H1 (cell line): ENCODE measurements around the gene BAAT. TPM values are rescaled to one million over a fixed set of nuclear protein-coding genes. Genes with fewer than 3 reads are reported as not detected.

Experiments
- CTCF ChIA-PET: fragments of 300-600 bp; sonication (Branson Sonifier 250); formaldehyde crosslinking; loops from one replicate; lab custom pipeline; 2021; ENCODE audit not compliant: partially characterized antibody; lab: Charles Lee
- POLR2A ChIA-PET: fragments of 300-600 bp; sonication (Branson Sonifier 250); formaldehyde crosslinking; loops from one replicate; lab custom pipeline; 2021; ENCODE audit warnings: inconsistent platforms; ENCODE audit not compliant: partially characterized antibody; lab: Charles Lee
- DNase-seq, 2 experiments: peaks; one replicate each; pipeline versions ENCODE4 v3.0.0 to v3.0.0-alpha.2; 2010 to 2022; ENCODE audit warnings: low spot score in 2 of 2, low read depth in 1 of 2, mixed read lengths in 1 of 2
- FAIRE-seq: peaks from 2 replicates; lab custom pipeline; 2011; peaks lifted over from hg19 to GRCh38; lab: Jason Lieb, UNC
- H2AFZ ChIP-seq: 2 replicates; pipeline ENCODE4 v1.8.1; 2012; ENCODE audit warnings: low read length, inconsistent platforms
- H2AK5ac ChIP-seq: 2 replicates; pipeline ENCODE4 v1.6.1; 2013; ENCODE audit warnings: low read depth, low read length
- H2BK120ac ChIP-seq: replicated peaks from 2 replicates; pipeline ENCODE3; 2013; ENCODE audit warnings: low read depth, low read length, inconsistent platforms
- H2BK12ac ChIP-seq: 2 replicates; pipeline ENCODE4 v1.6.1; 2013; ENCODE audit warnings: low read depth, low read length
- H2BK15ac ChIP-seq: 2 replicates; pipeline ENCODE4 v1.6.1; 2013; ENCODE audit warnings: low read length
- H2BK20ac ChIP-seq: 2 replicates; pipeline ENCODE4 v1.6.1; 2013; ENCODE audit warnings: low read length
- H2BK5ac ChIP-seq: 2 replicates; pipeline ENCODE4 v1.6.1; 2013; ENCODE audit warnings: low read depth, low read length
- H3K14ac ChIP-seq: 2 replicates; pipeline ENCODE4 v1.6.1; 2013; ENCODE audit warnings: inconsistent platforms; ENCODE audit not compliant: insufficient read length
- H3K18ac ChIP-seq: 2 replicates; pipeline ENCODE4 v1.6.1; 2013; ENCODE audit warnings: low read length; ENCODE audit errors: extremely low read depth
- H3K23ac ChIP-seq: 2 replicates; pipeline ENCODE4 v1.6.1; 2013; ENCODE audit warnings: inconsistent platforms; ENCODE audit not compliant: insufficient read length
- H3K23me2 ChIP-seq: 2 replicates; pipeline ENCODE4 v1.6.1; 2013; ENCODE audit warnings: low read depth, low read length
- H3K27ac ChIP-seq: 2 replicates; pipeline ENCODE4 v1.6.1; 2011; ENCODE audit warnings: low read depth, low read length, inconsistent platforms
- H3K27me3 ChIP-seq, 4 experiments: replicated peaks in 1 of 4; 1 replicate in 1 of 4; 2 replicates in 3 of 4; pipeline versions ENCODE4 v1.6.1 to v1.8.1; 2011 to 2013; ENCODE audit warnings: low read length in 3 of 4, mild to moderate bottlenecking in 3 of 4, inconsistent platforms in 2 of 4, mixed read lengths in 2 of 4, moderate library complexity in 1 of 4; ENCODE audit not compliant: control insufficient read depth in 3 of 4, insufficient read depth in 3 of 4; ENCODE audit errors: extremely low read depth in 1 of 4
- H3K36me3 ChIP-seq, 4 experiments: 2 replicates each; pipeline versions ENCODE4 v1.6.1 to v1.8.1; 2011 to 2013; ENCODE audit warnings: mild to moderate bottlenecking in 4 of 4, low read length in 3 of 4, moderate library complexity in 2 of 4, control low read depth in 1 of 4, inconsistent platforms in 1 of 4; ENCODE audit not compliant: insufficient read depth in 4 of 4, control insufficient read depth in 2 of 4
- H3K4ac ChIP-seq: replicated peaks from 2 replicates; pipeline ENCODE3; 2013; ENCODE audit warnings: low read length, low read depth, mixed read lengths, inconsistent platforms; ENCODE audit not compliant: insufficient read length
- H3K4me1 ChIP-seq, 4 experiments: replicated peaks in 1 of 4; 1 replicate in 1 of 4; 2 replicates in 3 of 4; pipeline versions ENCODE4 v1.6.1 to v1.8.1; 2011 to 2013; ENCODE audit warnings: low read length in 3 of 4, inconsistent platforms in 2 of 4, mixed read lengths in 1 of 4; ENCODE audit not compliant: insufficient read depth in 4 of 4, control insufficient read depth in 3 of 4
- H3K4me2 ChIP-seq, 2 experiments: 2 replicates each; pipeline versions ENCODE4 v1.6.1 to v1.8.1; 2011 to 2013; ENCODE audit warnings: low read depth in 2 of 2, low read length in 2 of 2, control low read depth in 1 of 2, inconsistent platforms in 1 of 2, mild to moderate bottlenecking in 1 of 2; ENCODE audit not compliant: insufficient read depth in 1 of 2
- H3K4me3 ChIP-seq, 4 experiments: fragments of 200-600, 300-600 bp in 1 of 4; sonication (generic), shearing (Covaris generic), sonication (Bioruptor Twin) in 1 of 4; 2 replicates each; pipeline versions ENCODE4 v1.5.1 to v1.8.1; 2011 to 2016; ENCODE audit warnings: low read length in 4 of 4, low read depth in 3 of 4, control low read depth in 2 of 4, inconsistent platforms in 2 of 4, mild to moderate bottlenecking in 2 of 4, mixed read lengths in 1 of 4, moderate library complexity in 1 of 4; ENCODE audit not compliant: insufficient read depth in 2 of 4; ENCODE audit errors: extremely low read depth in 1 of 4
- H3K56ac ChIP-seq: replicated peaks from 2 replicates; pipeline ENCODE3; 2013; ENCODE audit warnings: low read depth, mild to moderate bottlenecking, mixed read lengths, low read length, inconsistent platforms; ENCODE audit not compliant: insufficient read length
- H3K79me1 ChIP-seq: 2 replicates; pipeline ENCODE4 v1.6.1; 2013; ENCODE audit warnings: low read depth, low read length, control low read depth
- H3K79me2 ChIP-seq, 2 experiments: 2 replicates each; pipeline versions ENCODE4 v1.6.1 to v1.8.1; 2012 to 2013; ENCODE audit warnings: low read length in 2 of 2, mild to moderate bottlenecking in 2 of 2, inconsistent platforms in 1 of 2; ENCODE audit not compliant: insufficient read depth in 2 of 2, control insufficient read depth in 1 of 2
- H3K9ac ChIP-seq, 4 experiments: replicated peaks in 1 of 4; 1 replicate in 1 of 4; 2 replicates in 3 of 4; pipeline versions ENCODE4 v1.6.1 to v1.8.1; 2011 to 2013; ENCODE audit warnings: low read depth in 3 of 4, low read length in 3 of 4, control low read depth in 2 of 4, mild to moderate bottlenecking in 2 of 4, moderate library complexity in 2 of 4, inconsistent platforms in 1 of 4; ENCODE audit errors: extremely low read depth in 1 of 4
- H3K9me3 ChIP-seq, 2 experiments: 2 replicates each; pipeline versions ENCODE4 v1.6.1 to v1.8.1; 2012 to 2013; ENCODE audit warnings: mild to moderate bottlenecking in 2 of 2, moderate library complexity in 2 of 2, control low read depth in 1 of 2, inconsistent platforms in 1 of 2, low read depth in 1 of 2, low read length in 1 of 2, mixed read lengths in 1 of 2; ENCODE audit not compliant: insufficient read depth in 2 of 2
- H4K20me1 ChIP-seq, 2 experiments: replicated peaks in 1 of 2; 2 replicates each; pipeline versions ENCODE3 to v1.8.1; 2011 to 2013; ENCODE audit warnings: inconsistent platforms in 2 of 2, low read length in 2 of 2, mild to moderate bottlenecking in 1 of 2; ENCODE audit not compliant: insufficient read depth in 2 of 2, control insufficient read depth in 1 of 2
- H4K5ac ChIP-seq: 2 replicates; pipeline ENCODE4 v1.6.1; 2013; ENCODE audit warnings: low read length, low read depth, mixed read lengths, inconsistent platforms; ENCODE audit not compliant: insufficient read length
- H4K8ac ChIP-seq: 2 replicates; pipeline ENCODE4 v1.8.0; 2013; ENCODE audit warnings: mild to moderate bottlenecking, moderate library complexity, low read length, inconsistent platforms; ENCODE audit not compliant: insufficient read depth; ENCODE audit errors: extremely low read depth
- H4K91ac ChIP-seq: replicated peaks from 2 replicates; pipeline ENCODE3; 2013; ENCODE audit warnings: low read length, mixed read lengths, inconsistent platforms; ENCODE audit not compliant: insufficient read length
- CBX8 ChIP-seq: fragments of 300-800, 300-1000 bp; sonication (generic); IDR thresholded peaks from 2 replicates; pipeline ENCODE4 v1.7.1; 2016; ENCODE audit warnings: low read depth, low read length, borderline replicate concordance
- CHD1 ChIP-seq: IDR thresholded peaks from 2 replicates; pipeline ENCODE4 v1.6.1; 2012; ENCODE audit warnings: low read depth, low read length, improper control_type of control experiment
- KDM1A ChIP-seq: fragments of 200-600, 300-600 bp; sonication (generic); IDR thresholded peaks from 2 replicates; pipeline ENCODE4 v1.7.1; 2016; ENCODE audit warnings: mild to moderate bottlenecking, low read length, borderline replicate concordance
- PHF8 ChIP-seq: fragments of 200-600 bp; sonication (generic); conservative IDR thresholded peaks from 2 replicates; pipeline ENCODE4 v1.7.1; 2012; ENCODE audit warnings: low read depth, mild to moderate bottlenecking, inconsistent platforms, low read length, moderate library complexity
- SAP30 ChIP-seq: fragments of 300-600 bp; sonication (generic); IDR thresholded peaks from 2 replicates; pipeline ENCODE4 v1.7.1; 2012; ENCODE audit warnings: low read length, moderate library complexity, mild to moderate bottlenecking, inconsistent platforms; ENCODE audit not compliant: insufficient read depth, insufficient replicate concordance
- SP1 ChIP-seq: IDR thresholded peaks from 2 replicates; pipeline ENCODE4 v1.6.1; 2011; ENCODE audit warnings: low read depth, low read length
- SP4 ChIP-seq: IDR thresholded peaks from 2 replicates; pipeline ENCODE4 v1.6.1; 2012; ENCODE audit warnings: low read length, inconsistent platforms
- WGBS, 2 experiments: shearing (Covaris generic) in 1 of 2; methylation state at CpG; one replicate each; pipeline versions ENCODE4 v1.1.6 to v1.1.7; 2013 to 2015; ENCODE audit warnings: low lambda C conversion rate in 2 of 2, mixed read lengths in 2 of 2, inconsistent platforms in 1 of 2, low coverage in 1 of 2, missing lambda C conversion rate in 1 of 2; ENCODE audit not compliant: insufficient replicate concordance in 2 of 2, insufficient coverage in 1 of 2, insufficient read length in 1 of 2; ENCODE audit errors: extremely low coverage in 1 of 2, missing lambda C conversion rate in 1 of 2; 5-methylcytosine and 5-hydroxymethylcytosine counted together
- polyA plus RNA-seq, 7 experiments: library from polyadenylated mRNA; depleted of rRNA in 3 of 7; stranded (reverse) in 5 of 7; unstranded in 2 of 7; fragments of >200 nt in 5 of 7; fragments of 200-250 nt in 2 of 7; gene quantifications; 1 replicate in 5 of 7; 2 replicates in 1 of 7; 4 replicates in 1 of 7; pipeline versions ENCODE4 v1.2.1 to v1.2.3, GENCODE V29; 2011 to 2013; ENCODE audit warnings: missing spikeins in 2 of 7, mixed read lengths in 2 of 7
- total RNA-seq: library from RNA; stranded (reverse); fragmentation: NEBNext Ultra II Directional; extraction: Animal tissue kit (Norgen Biotek cat#: 25700); gene quantifications from 2 replicates; pipeline ENCODE4 v1.2.1, GENCODE V29; 2021

The BAAT gene
- total and polyA plus RNA-seq, 2 of the 8 experiments (the other 6 are each of a cell fraction or from before 2014, with no cell fraction given): 0.09 to 0.17 TPM

DNA sequence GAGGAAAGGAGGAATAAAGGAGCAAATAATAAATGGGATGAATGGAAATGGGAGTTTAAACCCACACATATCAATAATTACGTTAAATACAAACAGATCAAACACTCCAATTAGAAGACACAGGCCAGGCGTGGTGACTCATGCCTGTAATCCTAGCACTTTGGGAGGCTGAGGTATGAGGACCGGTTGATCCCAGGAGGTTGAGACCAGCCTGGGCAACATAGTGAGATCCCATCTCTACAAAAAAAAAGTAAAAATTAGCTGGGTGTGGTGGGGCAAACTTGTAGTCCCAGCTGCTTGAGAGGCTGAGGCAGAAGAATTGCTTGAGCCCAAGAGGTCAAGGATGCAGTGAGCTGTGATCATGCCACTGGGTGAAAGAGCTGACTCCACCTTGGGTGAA, 3.7 kb downstream of the BAAT start:
- H3K27me3 ChIP-seq: no peaks in the 10 kb centered on the region
- no peak overlapping the region for H2BK5ac ChIP-seq
- POLR2A ChIA-PET: interaction anchor here (0.7 to 2.6 kb wide), 2 partner anchors 17 to 20 kb away, joined by 3 to 9 read pairs; partner anchors contain the start of genes MRPL50 and ZNF189
- CTCF ChIA-PET: interaction anchor here (0.6 to 2.0 kb wide), 2 partner anchors 8 to 231 kb away, joined by 3 to 8 read pairs; no protein-coding TSS in a partner anchor
- no peak overlapping the region for H3K18ac ChIP-seq
- H4K5ac ChIP-seq: no peak overlapping the region
- no peak overlapping the region for H3K4me3 ChIP-seq
- H3K4me1 ChIP-seq: peaks cover 0 to 3% (median 0%) of the 10 kb centered on the region in 4 experiments; a peak in 3 of 7 replicates
- no peak overlapping the region for H3K4ac ChIP-seq
- no peak overlapping the region for H3K4me2 ChIP-seq
- H3K36me3 ChIP-seq: peaks cover 0 to 3% (median 0%) of the 10 kb centered on the region in 4 experiments; a peak in 2 of 8 replicates
- H2AFZ ChIP-seq: no peak overlapping the region
- H2BK12ac ChIP-seq: no peak overlapping the region
- H3K79me1 ChIP-seq: no peaks in the 10 kb centered on the region
- H4K8ac ChIP-seq: no peak overlapping the region
- H3K27ac ChIP-seq: no peak overlapping the region
- DNase-seq (no peak), FAIRE-seq (no peak)
- peaks cover 6 to 10% of the 10 kb centered on the region in 2 experiments; a peak in 2 of 4 replicates for H3K9me3 ChIP-seq
- H2AK5ac ChIP-seq: no peak overlapping the region
- H3K56ac ChIP-seq: no peak overlapping the region
- no peak overlapping the region for H2BK20ac ChIP-seq
- 96% methylated on average over 3 of the region's 3 CpGs; no CpG with 5 or more reads in 1 of the 2 experiments for whole genome bisulfite sequencing, 2 experiments
- H3K79me2 ChIP-seq: no peaks in the 10 kb centered on the region
- H3K23ac ChIP-seq: no peak overlapping the region
- no peaks in the 10 kb centered on the region for H3K23me2 ChIP-seq
- H4K20me1 ChIP-seq: no peaks in the 10 kb centered on the region
- H3K9ac ChIP-seq: no peak overlapping the region
- no peak overlapping the region for H3K14ac ChIP-seq
- H2BK120ac ChIP-seq: no peak overlapping the region
- H2BK15ac ChIP-seq: no peak overlapping the region
- no peak overlapping the region for H4K91ac ChIP-seq
- TF ChIP-seq PHF8 (no peak), CBX8 (no peak), CHD1 (no peak), SAP30 (no peak), SP4 (no peak), KDM1A (no peak), SP1 (no peak)
